Breast epithelium (tissue), 4 donors: Measurements from ENCODE around the gene LENG8. TPM values are rescaled to one million over a fixed set of nuclear protein-coding genes. Genes with fewer than 3 reads are reported as not detected.

ENCODE experiments used
- DNase-seq, 2 donors: peaks; one replicate each; pipeline ENCODE4 v3.0.0-alpha.2; 2019; ENCODE audit warnings: low spot score in 2 of 2
- H3K27ac ChIP-seq, 2 donors: fragments of 200-600 bp; sonication (generic) in 1 of 2; one replicate each; pipeline ENCODE4 v1.5.1; 2016 to 2019; ENCODE audit warnings: mild to moderate bottlenecking in 1 of 2
- H3K27me3 ChIP-seq, 2 donors: fragments of 200-600 bp; sonication (generic) in 1 of 2; one replicate each; pipeline versions ENCODE4 v1.5.1 to v1.6.0; 2017 to 2019; ENCODE audit warnings: control low read depth in 1 of 2, mild to moderate bottlenecking in 1 of 2
- H3K36me3 ChIP-seq: fragments of 200-600 bp; one replicate; pipeline ENCODE4 v1.5.1; 2019
- H3K4me1 ChIP-seq, 2 donors: fragments of 200-600 bp; sonication (generic); one replicate each; pipeline ENCODE4 v1.5.1; 2016 to 2019; ENCODE audit warnings: control low read depth in 1 of 2
- H3K4me3 ChIP-seq, 3 donors: fragments of 200-600 bp; sonication (generic); 1 replicate in 2 of 3; 2 replicates in 1 of 3; pipeline ENCODE4 v1.5.1; 2016 to 2019; ENCODE audit warnings: mild to moderate bottlenecking in 3 of 3, moderate library complexity in 2 of 3
- H3K9me3 ChIP-seq, 2 donors: fragments of 200-600 bp; sonication (generic) in 1 of 2; one replicate each; pipeline ENCODE4 v1.5.1; 2016 to 2019; ENCODE audit warnings: control low read depth in 1 of 2
- CTCF ChIP-seq, 3 donors: fragments of 450-650 bp; IDR thresholded peaks; one replicate each; pipeline ENCODE4 v1.5.1; 2016 to 2017; ENCODE audit warnings: antibody characterized with exemption in 3 of 3, mild to moderate bottlenecking in 3 of 3, moderate library complexity in 3 of 3
- POLR2A ChIP-seq: fragments of 450-650 bp; IDR thresholded peaks from one replicate; pipeline ENCODE4 v1.6.1; 2016; ENCODE audit warnings: antibody characterized with exemption, mild to moderate bottlenecking, moderate library complexity
- POLR2AphosphoS5 ChIP-seq, 3 donors: sonication (generic); formaldehyde crosslinking; IDR thresholded peaks; one replicate each; pipeline ENCODE4 v1.6.1; 2017; ENCODE audit warnings: antibody characterized with exemption in 3 of 3
- intact Hi-C: fragments of 100-400 bp; cut with DNase I; formaldehyde crosslinking; loops from one replicate; pipeline ENCODE4 v1.15.1; 2023; ENCODE audit warnings: low total_unique reads
- total RNA-seq, 3 donors: library from RNA; depleted of rRNA; stranded (reverse); fragments of >200 nt; gene quantifications; one replicate each; pipeline ENCODE4 v1.1.0, GENCODE V29; 2016

LENG8 gene
- total RNA-seq, 3 donors from 2014 or later = 82.9 to 204 (median 148) TPM

- Histone ChIP-seq H3K9me3 (no peaks in the 10 kb centered on the region), H3K27ac (no peak overlapping the region), H3K4me3 (peak overlapping the region in 2 of 3 donors; percentile 45 to 57), H3K36me3 (no peaks in the 10 kb centered on the region), H3K27me3 (peaks cover 6 to 47% of the 10 kb centered on the region in 2 donors), H3K4me1 (no peaks in the 10 kb centered on the region)
- DNase-seq = no peak
- TF ChIP-seq POLR2A = no peak
- TF ChIP-seq CTCF (IDR thresholded peaks at IDR 0.05) = no peak
- no peak for TF ChIP-seq POLR2AphosphoS5 (IDR thresholded peaks at IDR 0.05)
- intact Hi-C loops = no loop called here
Observed at GRCh38 chr19:54415901-54416673, 32.9 kb upstream of the LENG8 start.

GRCh38 chr19:54416695-54417491 lies 32.1 kb upstream of the LENG8 start:
- no peak for DNase-seq
- H3K27ac ChIP-seq = no peak overlapping the region
- peak overlapping the region in 2 of 3 donors; percentile 29 to 45 for H3K4me3 ChIP-seq
- no peaks in the 10 kb centered on the region for H3K9me3 ChIP-seq
- intact Hi-C loops = no loop called here
- H3K36me3 ChIP-seq = no peaks in the 10 kb centered on the region
- no peaks in the 10 kb centered on the region for H3K4me1 ChIP-seq
- peaks cover 6 to 47% of the 10 kb centered on the region in 2 donors for H3K27me3 ChIP-seq
- TF ChIP-seq POLR2A (no peak), POLR2AphosphoS5 (IDR thresholded peaks at IDR 0.05) (no peak), CTCF (IDR thresholded peaks at IDR 0.05) (no peak)

- TF ChIP-seq POLR2A (no peak), CTCF (IDR thresholded peaks at IDR 0.05) (no peak), POLR2AphosphoS5 (IDR thresholded peaks at IDR 0.05) (no peak)
- H3K4me3 ChIP-seq = no peak overlapping the region
- H3K4me1 ChIP-seq = no peaks in the 10 kb centered on the region
- intact Hi-C loops = no loop called here
- H3K27me3 ChIP-seq = peaks cover 6 to 47% of the 10 kb centered on the region in 2 donors
- no peak for DNase-seq
- H3K27ac ChIP-seq = peak overlapping the region; percentile 63 to 66
- no peaks in the 10 kb centered on the region for H3K36me3 ChIP-seq
- no peaks in the 10 kb centered on the region for H3K9me3 ChIP-seq
Observed at GRCh38 chr19:54418030-54418929, 30.7 kb upstream of the LENG8 start.

- intact Hi-C loops = no loop called here
- peaks cover 6 to 47% of the 10 kb centered on the region in 2 donors for H3K27me3 ChIP-seq
- H3K36me3 ChIP-seq = no peaks in the 10 kb centered on the region
- no peaks in the 10 kb centered on the region for H3K9me3 ChIP-seq
- H3K27ac ChIP-seq = peak overlapping the region; percentile 63 to 66
- DNase-seq = no peak
- H3K4me3 ChIP-seq = no peak overlapping the region
- TF ChIP-seq POLR2AphosphoS5 (IDR thresholded peaks at IDR 0.05) = no peak
- no peak for TF ChIP-seq CTCF (IDR thresholded peaks at IDR 0.05)
- TF ChIP-seq POLR2A = no peak
- no peaks in the 10 kb centered on the region for H3K4me1 ChIP-seq
Observed at GRCh38 chr19:54418930-54419800, 29.8 kb upstream of the LENG8 start.
